ENCODE measurements around the gene ABCA3. TPM values are rescaled to one million over a fixed set of nuclear protein-coding genes. Genes with fewer than 3 reads are reported as not detected.
A peak's percentile ranks its signal among the peaks of the same experiment; 100 is the strongest.
"Not testable (repeated sequence)": the region's sequence is repeated elsewhere in the genome, so short reads cannot be mapped to it uniquely, and the experiment has no call there.

Gene ABCA3
- total RNA-seq, 2 experiments from 2014 or later = 7.0 to 7.7 TPM

GRCh38 chr16:2266887-2267286 lies 73.6 kb downstream of the ABCA3 start:
- Histone ChIP-seq H3K4me1 (ENCODE audit: insufficient read depth, low read length) (peaks cover 35% of the 10 kb centered on the region), H3K27ac (ENCODE audit: low read depth in 1 of 2, low read length in 2 of 2) (peak overlapping the region; percentile 21 to 37), H3K36me3 (ENCODE audit: insufficient read depth, low read length) (peaks cover 26% of the 10 kb centered on the region), H3K4me3 (ENCODE audit: low read length) (peak overlapping the region; percentile 85)
- Mint-ChIP-seq H3K4me3 (peak overlapping the region; percentile 91), H3K27ac (peak overlapping the region; percentile 100), H3K36me3 (ENCODE audit: low read depth) (peaks cover 55% of the 10 kb centered on the region), H3K4me1 (ENCODE audit: low read depth) (peaks cover 41% of the 10 kb centered on the region)
- H3K9me3 ChIP-seq (ENCODE audit: control insufficient read depth in 1 of 2, insufficient read depth in 1 of 2, low read length in 2 of 2); ATAC-seq (ENCODE audit: poor library complexity); H3K27me3 Mint-ChIP-seq; H3K9me3 Mint-ChIP-seq; H3K27me3 ChIP-seq (ENCODE audit: control insufficient read depth in 1 of 2, insufficient read depth in 2 of 2, low read length in 2 of 2); CTCF ChIA-PET; intact Hi-C loops (cut with DNase I, micrococcal nuclease): not testable (repeated sequence)
- DNase-seq = peak in 3 of 14 experiments; percentile 18 to 34 (median 20)
- POLR2A ChIA-PET = interaction anchor here (0.7 to 1.1 kb wide), 2 partner anchors 15 to 111 kb away, joined by 3 to 6 read pairs; partner anchors contain the start of genes ECI1 and TRAF7

GRCh38 chr16:2263026-2263425 lies 77.5 kb downstream of the ABCA3 start:
- Histone ChIP-seq H3K4me1 (ENCODE audit: insufficient read depth, low read length) (peaks cover 19% of the 10 kb centered on the region), H3K36me3 (ENCODE audit: insufficient read depth, low read length) (peaks cover 53% of the 10 kb centered on the region)
- H3K27me3 Mint-ChIP-seq; H3K9me3 ChIP-seq (ENCODE audit: control insufficient read depth in 1 of 2, insufficient read depth in 1 of 2, low read length in 2 of 2); H3K27me3 ChIP-seq (ENCODE audit: control insufficient read depth in 1 of 2, insufficient read depth in 2 of 2, low read length in 2 of 2); intact Hi-C loops (cut with DNase I, micrococcal nuclease); H3K27ac ChIP-seq (ENCODE audit: low read depth in 1 of 2, low read length in 2 of 2); ATAC-seq (ENCODE audit: poor library complexity); H3K27ac Mint-ChIP-seq; H3K9me3 Mint-ChIP-seq; H3K4me3 ChIP-seq (ENCODE audit: low read length): not testable (repeated sequence)
- H3K4me3 Mint-ChIP-seq = peak overlapping the region; percentile 7
- CTCF ChIA-PET = interaction anchor here (0.8 kb wide), 1 partner anchor 11 kb away, joined by 4 read pairs; no protein-coding TSS in a partner anchor
- H3K36me3 Mint-ChIP-seq (ENCODE audit: low read depth) = peaks cover 90% of the 10 kb centered on the region
- POLR2A ChIA-PET = interaction anchor here (2.9 kb wide), 1 partner anchor 11 kb away, joined by 13 read pairs; the partner anchor contains the start of gene ECI1
- H3K4me1 Mint-ChIP-seq (ENCODE audit: low read depth) = peaks cover 29% of the 10 kb centered on the region
- DNase-seq = peak in 1 of 14 experiments; percentile 1

DNA sequence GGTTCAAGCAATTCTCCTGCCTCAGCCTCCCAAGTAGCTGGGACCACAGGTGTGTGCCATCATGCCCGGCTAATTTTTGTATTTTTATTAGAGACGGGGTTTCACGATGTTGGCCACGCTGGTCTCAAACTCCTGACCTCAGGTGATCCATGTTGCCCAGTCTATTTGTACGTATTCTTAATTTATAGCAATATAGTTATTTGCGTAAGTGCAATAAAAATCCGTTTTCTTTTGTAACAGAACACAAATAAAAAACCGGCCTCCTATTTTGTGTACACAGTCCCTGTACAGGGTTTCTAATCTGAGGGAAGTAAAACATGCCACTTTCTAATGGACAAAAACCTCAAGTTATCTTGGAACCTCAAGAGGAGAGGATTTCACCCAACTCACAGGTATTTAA lies 80.3 kb downstream of the ABCA3 start:
- Histone ChIP-seq H3K27me3 (ENCODE audit: control insufficient read depth in 1 of 2, insufficient read depth in 2 of 2, low read length in 2 of 2) (no peaks in the 10 kb centered on the region), H3K4me3 (ENCODE audit: low read length) (no peak overlapping the region), H3K27ac (ENCODE audit: low read depth in 1 of 2, low read length in 2 of 2) (no peak overlapping the region), H3K4me1 (ENCODE audit: insufficient read depth, low read length) (peaks cover 3% of the 10 kb centered on the region), H3K9me3 (ENCODE audit: control insufficient read depth in 1 of 2, insufficient read depth in 1 of 2, low read length in 2 of 2) (no peaks in the 10 kb centered on the region), H3K36me3 (ENCODE audit: insufficient read depth, low read length) (peaks cover 81% of the 10 kb centered on the region)
- ChIA-PET POLR2A (no interaction called here), CTCF (interaction anchor here (0.7 kb wide), 1 partner anchor 120 kb away, joined by 3 read pairs; no protein-coding TSS in a partner anchor)
- peaks cover 96% of the 10 kb centered on the region for H3K36me3 Mint-ChIP-seq (ENCODE audit: low read depth)
- no peaks in the 10 kb centered on the region for H3K27me3 Mint-ChIP-seq
- DNase-seq (no peak), ATAC-seq (ENCODE audit: poor library complexity) (no peak)
- H3K4me1 Mint-ChIP-seq (ENCODE audit: low read depth) = peaks cover 9% of the 10 kb centered on the region
- intact Hi-C loops (cut with DNase I, micrococcal nuclease) = no loop called here
- no peaks in the 10 kb centered on the region for H3K9me3 Mint-ChIP-seq
- no peak for TF ChIP-seq CTCF (IDR thresholded peaks at IDR 0.05)
- no peak overlapping the region for H3K4me3 Mint-ChIP-seq
- H3K27ac Mint-ChIP-seq = no peak overlapping the region

- H3K27ac Mint-ChIP-seq, POLR2A ChIA-PET: not testable (repeated sequence)
- peaks cover 94% of the 10 kb centered on the region for H3K36me3 Mint-ChIP-seq (ENCODE audit: low read depth)
These were observed 82.0 kb downstream of the ABCA3 start for GRCh38 chr16:2258530-2258929.

More at GRCh38 chr16:2258530-2258929, 82.0 kb downstream of the ABCA3 start:
- H3K27me3 ChIP-seq (ENCODE audit: control insufficient read depth in 1 of 2, insufficient read depth in 2 of 2, low read length in 2 of 2); DNase-seq; H3K27me3 Mint-ChIP-seq; H3K4me1 ChIP-seq (ENCODE audit: insufficient read depth, low read length); H3K9me3 Mint-ChIP-seq; CTCF ChIA-PET; H3K27ac ChIP-seq (ENCODE audit: low read depth in 1 of 2, low read length in 2 of 2); H3K4me1 Mint-ChIP-seq (ENCODE audit: low read depth); H3K9me3 ChIP-seq (ENCODE audit: control insufficient read depth in 1 of 2, insufficient read depth in 1 of 2, low read length in 2 of 2); H3K4me3 Mint-ChIP-seq; H3K4me3 ChIP-seq (ENCODE audit: low read length); ATAC-seq (ENCODE audit: poor library complexity): not testable (repeated sequence)
- H3K36me3 ChIP-seq (ENCODE audit: insufficient read depth, low read length) = peaks cover 77% of the 10 kb centered on the region
- intact Hi-C loops (cut with DNase I, micrococcal nuclease) = loop anchor here in 1 of 2 experiments (10.0 kb wide), 1 partner anchor 234 kb away; the partner anchor contains the start of gene NHERF2
